K562 (cell line): ENCODE results near the gene TRAPPC1. TPM values are rescaled to one million over a fixed set of nuclear protein-coding genes. Genes with fewer than 3 reads are reported as not detected.

ENCODE experiments used
- ATF7 ChIP-seq: fragments of 450-650 bp; IDR thresholded peaks from 2 replicates; pipeline ENCODE4 v1.7.1; 2014; ENCODE audit warnings: mild to moderate bottlenecking, moderate library complexity
- ELF1 ChIP-seq: fragments of 200-800 bp; sonication (Bioruptor generic); IDR thresholded peaks from 2 replicates; pipeline ENCODE4 v1.6.1; 2016; ENCODE audit warnings: missing genetic modification characterization, missing compliant biosample characterization
- ETV6 ChIP-seq, 3 experiments: fragments of 150-350 bp in 1 of 3; sonication (generic) in 1 of 3; formaldehyde crosslinking in 1 of 3; IDR thresholded peaks; 2 replicates each; pipeline versions ENCODE4 v1.6.1 to v1.8.0; 2014 to 2022; ENCODE audit warnings: borderline replicate concordance in 2 of 3, low read depth in 2 of 3, antibody characterized with exemption in 1 of 3, low read length in 1 of 3, mild to moderate bottlenecking in 1 of 3, missing genetic modification reagents in 1 of 3
- HDGF ChIP-seq: fragments of 450-650 bp; IDR thresholded peaks from 2 replicates; pipeline ENCODE4 v1.6.1; 2016
- MAFF ChIP-seq: IDR thresholded peaks from 2 replicates; pipeline ENCODE4 v1.6.1; 2012; ENCODE audit warnings: low read length, improper control_type of control experiment
- NBN ChIP-seq: fragments of 450-650 bp; IDR thresholded peaks from 2 replicates; pipeline ENCODE4 v1.6.1; 2016; ENCODE audit warnings: low read depth, mild to moderate bottlenecking
- polyA plus RNA-seq, 8 experiments: library from polyadenylated mRNA; depleted of rRNA in 4 of 8; stranded (reverse) in 5 of 8; unstranded in 3 of 8; fragments of >200 nt; fragmentation: Nextera tagmentation in 2 of 8; fragmentation: Illumina TruSeq in 1 of 8; extraction: Ambion mirVana in 2 of 8; extraction: Trizol in 1 of 8; gene quantifications; 2 replicates each; pipeline versions ENCODE4 v1.2.1 to v1.2.3, GENCODE V29; 2011 to 2014; ENCODE audit warnings: inconsistent platforms in 1 of 8, missing spikeins in 1 of 8
- total RNA-seq, 7 experiments: library from RNA; depleted of rRNA in 6 of 7; stranded (reverse); fragments of >200 nt in 6 of 7; fragmentation: Illumina TruSeq in 2 of 7; extraction: Trizol in 2 of 7; gene quantifications; 2 replicates each; pipeline versions ENCODE4 v1.2.1 to v1.2.3, GENCODE V29; 2011 to 2021; ENCODE audit warnings: low replicate concordance in 1 of 7
- TF ChIP-seq, protein P1 (sequence below): fragments of 450-650 bp; IDR thresholded peaks from 2 replicates; pipeline ENCODE4 v1.6.1; 2016; ENCODE audit warnings: mild to moderate bottlenecking
- TF ChIP-seq, protein P2 (sequence below): fragments of 200-600 bp; sonication (generic); IDR thresholded peaks from one replicate; pipeline ENCODE4 v1.6.1; 2012; ENCODE audit warnings: mild to moderate bottlenecking, low read depth, low read length, inconsistent platforms
- TF ChIP-seq, protein P3 (sequence below): sonication (generic); formaldehyde crosslinking; IDR thresholded peaks from 2 replicates; pipeline ENCODE4 v1.8.0; 2022; ENCODE audit warnings: missing genetic modification reagents, mild to moderate bottlenecking, borderline replicate concordance

TRAPPC1 gene
- total and polyA plus RNA-seq, 9 of the 15 experiments (the other 6 are each of a cell fraction or from before 2014, with no cell fraction given) = 11.7 to 82.8 (median 36.2) TPM

DNA sequence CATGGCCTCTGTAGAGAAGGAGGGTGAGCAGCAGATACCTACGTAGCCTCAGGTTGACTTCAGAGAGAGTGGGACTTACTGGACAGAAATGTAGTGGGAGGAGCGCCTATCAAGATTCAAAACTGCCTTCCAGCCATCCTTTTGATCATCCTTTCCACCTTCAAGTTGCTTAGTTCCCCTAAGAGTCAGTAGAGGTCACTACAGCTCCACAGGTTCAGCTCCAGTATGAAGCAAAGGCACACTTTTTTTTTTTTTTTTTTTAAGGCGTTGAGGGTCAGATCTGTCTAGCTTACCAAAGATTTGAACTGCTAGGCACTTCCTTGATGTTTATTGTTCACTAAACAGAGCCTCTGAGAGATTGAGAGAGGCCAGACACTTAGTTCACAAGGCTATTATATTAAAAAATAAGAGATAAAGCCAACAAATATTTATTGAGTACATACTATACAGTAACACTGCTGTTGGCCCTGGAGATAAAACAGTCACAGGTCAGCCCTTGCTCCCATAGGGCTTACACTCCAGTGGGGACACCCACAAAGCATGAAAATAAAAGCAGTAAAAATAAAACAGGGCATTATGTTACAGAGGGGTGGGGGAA is 18.7 kb downstream of the TRAPPC1 start (continued):
- TF ChIP-seq NBN (peak; percentile 37; the same call in 1 of the 2 replicates), ETV6 (IDR thresholded peaks at IDR 0.05; ENCODE audit: borderline replicate concordance in 1 of 2, low read depth in 2 of 2, low read length in 1 of 2) (no peak), ETV6 (CRISPR knock-in tag; IDR thresholded peaks at IDR 0.05; ENCODE audit: borderline replicate concordance) (no peak), MAFF (no peak), HDGF (no peak), ELF1 (tag) (no peak), ATF7 (no peak)
- TF ChIP-seq, protein P1, sequence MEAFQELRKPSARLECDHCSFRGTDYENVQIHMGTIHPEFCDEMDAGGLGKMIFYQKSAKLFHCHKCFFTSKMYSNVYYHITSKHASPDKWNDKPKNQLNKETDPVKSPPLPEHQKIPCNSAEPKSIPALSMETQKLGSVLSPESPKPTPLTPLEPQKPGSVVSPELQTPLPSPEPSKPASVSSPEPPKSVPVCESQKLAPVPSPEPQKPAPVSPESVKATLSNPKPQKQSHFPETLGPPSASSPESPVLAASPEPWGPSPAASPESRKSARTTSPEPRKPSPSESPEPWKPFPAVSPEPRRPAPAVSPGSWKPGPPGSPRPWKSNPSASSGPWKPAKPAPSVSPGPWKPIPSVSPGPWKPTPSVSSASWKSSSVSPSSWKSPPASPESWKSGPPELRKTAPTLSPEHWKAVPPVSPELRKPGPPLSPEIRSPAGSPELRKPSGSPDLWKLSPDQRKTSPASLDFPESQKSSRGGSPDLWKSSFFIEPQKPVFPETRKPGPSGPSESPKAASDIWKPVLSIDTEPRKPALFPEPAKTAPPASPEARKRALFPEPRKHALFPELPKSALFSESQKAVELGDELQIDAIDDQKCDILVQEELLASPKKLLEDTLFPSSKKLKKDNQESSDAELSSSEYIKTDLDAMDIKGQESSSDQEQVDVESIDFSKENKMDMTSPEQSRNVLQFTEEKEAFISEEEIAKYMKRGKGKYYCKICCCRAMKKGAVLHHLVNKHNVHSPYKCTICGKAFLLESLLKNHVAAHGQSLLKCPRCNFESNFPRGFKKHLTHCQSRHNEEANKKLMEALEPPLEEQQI = no peak
- TF ChIP-seq, protein P2, sequence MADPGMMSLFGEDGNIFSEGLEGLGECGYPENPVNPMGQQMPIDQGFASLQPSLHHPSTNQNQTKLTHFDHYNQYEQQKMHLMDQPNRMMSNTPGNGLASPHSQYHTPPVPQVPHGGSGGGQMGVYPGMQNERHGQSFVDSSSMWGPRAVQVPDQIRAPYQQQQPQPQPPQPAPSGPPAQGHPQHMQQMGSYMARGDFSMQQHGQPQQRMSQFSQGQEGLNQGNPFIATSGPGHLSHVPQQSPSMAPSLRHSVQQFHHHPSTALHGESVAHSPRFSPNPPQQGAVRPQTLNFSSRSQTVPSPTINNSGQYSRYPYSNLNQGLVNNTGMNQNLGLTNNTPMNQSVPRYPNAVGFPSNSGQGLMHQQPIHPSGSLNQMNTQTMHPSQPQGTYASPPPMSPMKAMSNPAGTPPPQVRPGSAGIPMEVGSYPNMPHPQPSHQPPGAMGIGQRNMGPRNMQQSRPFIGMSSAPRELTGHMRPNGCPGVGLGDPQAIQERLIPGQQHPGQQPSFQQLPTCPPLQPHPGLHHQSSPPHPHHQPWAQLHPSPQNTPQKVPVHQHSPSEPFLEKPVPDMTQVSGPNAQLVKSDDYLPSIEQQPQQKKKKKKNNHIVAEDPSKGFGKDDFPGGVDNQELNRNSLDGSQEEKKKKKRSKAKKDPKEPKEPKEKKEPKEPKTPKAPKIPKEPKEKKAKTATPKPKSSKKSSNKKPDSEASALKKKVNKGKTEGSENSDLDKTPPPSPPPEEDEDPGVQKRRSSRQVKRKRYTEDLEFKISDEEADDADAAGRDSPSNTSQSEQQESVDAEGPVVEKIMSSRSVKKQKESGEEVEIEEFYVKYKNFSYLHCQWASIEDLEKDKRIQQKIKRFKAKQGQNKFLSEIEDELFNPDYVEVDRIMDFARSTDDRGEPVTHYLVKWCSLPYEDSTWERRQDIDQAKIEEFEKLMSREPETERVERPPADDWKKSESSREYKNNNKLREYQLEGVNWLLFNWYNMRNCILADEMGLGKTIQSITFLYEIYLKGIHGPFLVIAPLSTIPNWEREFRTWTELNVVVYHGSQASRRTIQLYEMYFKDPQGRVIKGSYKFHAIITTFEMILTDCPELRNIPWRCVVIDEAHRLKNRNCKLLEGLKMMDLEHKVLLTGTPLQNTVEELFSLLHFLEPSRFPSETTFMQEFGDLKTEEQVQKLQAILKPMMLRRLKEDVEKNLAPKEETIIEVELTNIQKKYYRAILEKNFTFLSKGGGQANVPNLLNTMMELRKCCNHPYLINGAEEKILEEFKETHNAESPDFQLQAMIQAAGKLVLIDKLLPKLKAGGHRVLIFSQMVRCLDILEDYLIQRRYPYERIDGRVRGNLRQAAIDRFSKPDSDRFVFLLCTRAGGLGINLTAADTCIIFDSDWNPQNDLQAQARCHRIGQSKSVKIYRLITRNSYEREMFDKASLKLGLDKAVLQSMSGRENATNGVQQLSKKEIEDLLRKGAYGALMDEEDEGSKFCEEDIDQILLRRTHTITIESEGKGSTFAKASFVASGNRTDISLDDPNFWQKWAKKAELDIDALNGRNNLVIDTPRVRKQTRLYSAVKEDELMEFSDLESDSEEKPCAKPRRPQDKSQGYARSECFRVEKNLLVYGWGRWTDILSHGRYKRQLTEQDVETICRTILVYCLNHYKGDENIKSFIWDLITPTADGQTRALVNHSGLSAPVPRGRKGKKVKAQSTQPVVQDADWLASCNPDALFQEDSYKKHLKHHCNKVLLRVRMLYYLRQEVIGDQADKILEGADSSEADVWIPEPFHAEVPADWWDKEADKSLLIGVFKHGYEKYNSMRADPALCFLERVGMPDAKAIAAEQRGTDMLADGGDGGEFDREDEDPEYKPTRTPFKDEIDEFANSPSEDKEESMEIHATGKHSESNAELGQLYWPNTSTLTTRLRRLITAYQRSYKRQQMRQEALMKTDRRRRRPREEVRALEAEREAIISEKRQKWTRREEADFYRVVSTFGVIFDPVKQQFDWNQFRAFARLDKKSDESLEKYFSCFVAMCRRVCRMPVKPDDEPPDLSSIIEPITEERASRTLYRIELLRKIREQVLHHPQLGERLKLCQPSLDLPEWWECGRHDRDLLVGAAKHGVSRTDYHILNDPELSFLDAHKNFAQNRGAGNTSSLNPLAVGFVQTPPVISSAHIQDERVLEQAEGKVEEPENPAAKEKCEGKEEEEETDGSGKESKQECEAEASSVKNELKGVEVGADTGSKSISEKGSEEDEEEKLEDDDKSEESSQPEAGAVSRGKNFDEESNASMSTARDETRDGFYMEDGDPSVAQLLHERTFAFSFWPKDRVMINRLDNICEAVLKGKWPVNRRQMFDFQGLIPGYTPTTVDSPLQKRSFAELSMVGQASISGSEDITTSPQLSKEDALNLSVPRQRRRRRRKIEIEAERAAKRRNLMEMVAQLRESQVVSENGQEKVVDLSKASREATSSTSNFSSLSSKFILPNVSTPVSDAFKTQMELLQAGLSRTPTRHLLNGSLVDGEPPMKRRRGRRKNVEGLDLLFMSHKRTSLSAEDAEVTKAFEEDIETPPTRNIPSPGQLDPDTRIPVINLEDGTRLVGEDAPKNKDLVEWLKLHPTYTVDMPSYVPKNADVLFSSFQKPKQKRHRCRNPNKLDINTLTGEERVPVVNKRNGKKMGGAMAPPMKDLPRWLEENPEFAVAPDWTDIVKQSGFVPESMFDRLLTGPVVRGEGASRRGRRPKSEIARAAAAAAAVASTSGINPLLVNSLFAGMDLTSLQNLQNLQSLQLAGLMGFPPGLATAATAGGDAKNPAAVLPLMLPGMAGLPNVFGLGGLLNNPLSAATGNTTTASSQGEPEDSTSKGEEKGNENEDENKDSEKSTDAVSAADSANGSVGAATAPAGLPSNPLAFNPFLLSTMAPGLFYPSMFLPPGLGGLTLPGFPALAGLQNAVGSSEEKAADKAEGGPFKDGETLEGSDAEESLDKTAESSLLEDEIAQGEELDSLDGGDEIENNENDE = no peak
- TF ChIP-seq, protein P3, sequence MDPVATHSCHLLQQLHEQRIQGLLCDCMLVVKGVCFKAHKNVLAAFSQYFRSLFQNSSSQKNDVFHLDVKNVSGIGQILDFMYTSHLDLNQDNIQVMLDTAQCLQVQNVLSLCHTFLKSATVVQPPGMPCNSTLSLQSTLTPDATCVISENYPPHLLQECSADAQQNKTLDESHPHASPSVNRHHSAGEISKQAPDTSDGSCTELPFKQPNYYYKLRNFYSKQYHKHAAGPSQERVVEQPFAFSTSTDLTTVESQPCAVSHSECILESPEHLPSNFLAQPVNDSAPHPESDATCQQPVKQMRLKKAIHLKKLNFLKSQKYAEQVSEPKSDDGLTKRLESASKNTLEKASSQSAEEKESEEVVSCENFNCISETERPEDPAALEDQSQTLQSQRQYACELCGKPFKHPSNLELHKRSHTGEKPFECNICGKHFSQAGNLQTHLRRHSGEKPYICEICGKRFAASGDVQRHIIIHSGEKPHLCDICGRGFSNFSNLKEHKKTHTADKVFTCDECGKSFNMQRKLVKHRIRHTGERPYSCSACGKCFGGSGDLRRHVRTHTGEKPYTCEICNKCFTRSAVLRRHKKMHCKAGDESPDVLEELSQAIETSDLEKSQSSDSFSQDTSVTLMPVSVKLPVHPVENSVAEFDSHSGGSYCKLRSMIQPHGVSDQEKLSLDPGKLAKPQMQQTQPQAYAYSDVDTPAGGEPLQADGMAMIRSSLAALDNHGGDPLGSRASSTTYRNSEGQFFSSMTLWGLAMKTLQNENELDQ = no peak
